Stimulated activated naive CD8-positive, alpha-beta T cell treated with anti-CD3 and anti-CD28 coated beads, Interleukin-15, amount 100 ng/mL, for 72 hours (primary cell): ENCODE measurements around the gene CD300H.

Experiments
- ATAC-seq: fragments of 150-1000 bp; cut with Tn5 transposase; 2 replicates; pipeline ENCODE4 v1.10.0; 2021; ENCODE audit warnings: mild to moderate bottlenecking, moderate library complexity
- DNase-seq, 2 donors: peaks; one replicate each; pipeline ENCODE4 v3.0.0; 2021 to 2022
- H3K27ac Mint-ChIP-seq, 2 donors: one replicate each; pipeline ENCODE4 v1.8.0; 2022; ENCODE audit warnings: mild to moderate bottlenecking in 2 of 2, mixed read lengths in 2 of 2, moderate library complexity in 2 of 2
- H3K27me3 Mint-ChIP-seq: one replicate; pipeline ENCODE4 v1.8.0; 2022; ENCODE audit warnings: mixed read lengths
- H3K4me1 Mint-ChIP-seq: one replicate; pipeline ENCODE4 v1.8.0; 2022; ENCODE audit warnings: mild to moderate bottlenecking, mixed read lengths
- H3K4me3 Mint-ChIP-seq, 2 donors: one replicate each; pipeline ENCODE4 v1.8.0; 2022; ENCODE audit warnings: mild to moderate bottlenecking in 2 of 2, mixed read lengths in 2 of 2, moderate library complexity in 1 of 2
- H3K9me3 Mint-ChIP-seq, 2 donors: one replicate each; pipeline ENCODE4 v1.8.0; 2022; ENCODE audit warnings: mixed read lengths in 2 of 2

The CD300H gene

DNA sequence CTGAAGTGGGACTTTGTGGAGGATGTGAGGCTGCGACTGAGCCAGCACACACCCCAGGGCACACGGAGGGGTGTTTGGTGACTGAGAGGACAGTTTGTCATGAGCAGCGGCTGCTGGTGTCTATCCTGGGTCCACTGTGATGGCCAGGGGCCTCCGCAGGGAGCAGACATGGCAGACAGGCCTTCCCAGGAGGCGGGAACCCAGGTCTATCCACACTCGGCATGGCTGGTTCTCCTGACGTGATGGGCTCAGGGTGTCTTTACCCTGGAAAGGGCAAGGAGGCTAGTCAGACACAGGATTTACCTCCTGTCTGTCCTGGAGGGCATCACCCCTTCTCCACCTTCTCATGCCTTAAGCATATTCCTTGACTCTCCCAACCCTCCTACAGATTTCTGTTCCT is 20.7 kb downstream of the CD300H start:
- no peak overlapping the region for H3K4me3 Mint-ChIP-seq
- H3K4me1 Mint-ChIP-seq, result peaks cover 11% of the 10 kb centered on the region
- H3K9me3 Mint-ChIP-seq, result no peaks in the 10 kb centered on the region
- ATAC-seq (no peak), DNase-seq (no peak)
- no peaks in the 10 kb centered on the region for H3K27me3 Mint-ChIP-seq
- H3K27ac Mint-ChIP-seq, result no peak overlapping the region

DNA sequence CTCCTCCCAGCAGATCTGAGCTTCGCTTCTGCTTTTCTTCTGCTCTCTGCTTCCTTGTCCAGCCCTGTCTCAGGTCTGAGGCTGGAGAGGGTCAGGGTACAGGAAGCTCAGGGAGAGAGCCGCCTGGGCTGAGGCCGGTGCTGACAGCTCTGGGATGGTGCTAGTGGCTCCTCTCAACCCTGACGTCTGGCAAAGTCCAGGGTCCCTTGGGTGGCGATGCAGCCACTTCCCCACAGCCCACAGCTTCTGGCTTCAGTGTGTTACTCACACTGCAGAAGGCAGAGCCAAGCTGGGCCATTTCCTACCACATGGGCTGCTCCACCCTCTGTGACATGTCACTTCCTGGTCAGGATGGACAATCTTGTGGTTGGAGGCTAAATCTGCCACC is 21.5 kb downstream of the CD300H start, which contains the start of gene CD300C:
Gene CD300C (minus strand): TSS at position 273 of the 388 bp plus-strand sequence. CDS start 333 bp downstream, outside the sequence.
- ATAC-seq (no peak), DNase-seq (no peak)
- Mint-ChIP-seq H3K27me3 (no peaks in the 10 kb centered on the region), H3K9me3 (no peaks in the 10 kb centered on the region), H3K4me1 (peaks cover 11% of the 10 kb centered on the region), H3K27ac (no peak within 1 kb of the TSS), H3K4me3 (no peak within 1 kb of the TSS)

DNA sequence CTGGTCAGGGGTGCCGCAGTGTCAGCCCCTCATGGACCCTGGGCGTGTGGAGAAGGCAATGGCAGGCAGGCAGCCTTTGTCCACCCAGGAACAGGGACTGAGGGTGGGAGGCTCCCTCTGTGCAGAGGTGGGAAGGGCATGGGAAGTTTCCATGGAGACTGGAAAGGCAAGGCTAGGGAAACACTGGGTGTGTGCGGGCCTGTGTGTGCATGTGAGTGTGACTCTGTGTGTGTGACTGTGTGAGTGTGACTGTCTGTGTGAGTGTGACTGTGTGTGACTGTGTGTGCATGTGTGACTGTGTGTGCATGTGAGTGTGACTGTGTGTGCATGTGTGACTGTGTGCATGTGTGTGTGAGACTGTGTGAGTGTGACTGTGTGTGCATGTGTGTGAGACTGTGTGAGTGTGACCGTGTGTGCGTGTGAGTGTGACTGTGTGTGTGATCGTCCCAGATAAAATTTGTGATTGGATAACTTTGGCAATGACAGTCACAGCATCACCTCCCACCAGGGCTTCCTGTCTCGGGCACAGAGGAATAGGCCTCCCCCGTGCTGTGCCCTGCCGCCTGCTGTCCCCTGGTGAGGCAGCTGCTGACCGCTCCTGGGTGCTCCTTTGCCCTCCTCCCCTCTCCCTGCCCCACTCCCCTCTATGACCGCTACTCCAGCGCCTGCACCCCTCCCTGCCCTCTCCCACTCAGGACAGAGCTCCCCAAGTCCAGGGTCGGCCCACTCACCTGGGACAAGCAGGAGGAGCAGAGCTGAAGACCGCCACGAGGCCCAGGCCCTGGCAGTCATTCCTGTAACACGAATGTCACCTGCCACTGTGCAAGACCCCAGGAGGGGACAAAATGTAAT is 22.1 kb downstream of the CD300H start:
- Mint-ChIP-seq H3K27ac (no peak overlapping the region), H3K4me1 (peaks cover 11% of the 10 kb centered on the region), H3K9me3 (no peaks in the 10 kb centered on the region), H3K4me3 (no peak overlapping the region), H3K27me3 (peaks cover 4% of the 10 kb centered on the region)
- DNase-seq (no peak), ATAC-seq (no peak)

DNA sequence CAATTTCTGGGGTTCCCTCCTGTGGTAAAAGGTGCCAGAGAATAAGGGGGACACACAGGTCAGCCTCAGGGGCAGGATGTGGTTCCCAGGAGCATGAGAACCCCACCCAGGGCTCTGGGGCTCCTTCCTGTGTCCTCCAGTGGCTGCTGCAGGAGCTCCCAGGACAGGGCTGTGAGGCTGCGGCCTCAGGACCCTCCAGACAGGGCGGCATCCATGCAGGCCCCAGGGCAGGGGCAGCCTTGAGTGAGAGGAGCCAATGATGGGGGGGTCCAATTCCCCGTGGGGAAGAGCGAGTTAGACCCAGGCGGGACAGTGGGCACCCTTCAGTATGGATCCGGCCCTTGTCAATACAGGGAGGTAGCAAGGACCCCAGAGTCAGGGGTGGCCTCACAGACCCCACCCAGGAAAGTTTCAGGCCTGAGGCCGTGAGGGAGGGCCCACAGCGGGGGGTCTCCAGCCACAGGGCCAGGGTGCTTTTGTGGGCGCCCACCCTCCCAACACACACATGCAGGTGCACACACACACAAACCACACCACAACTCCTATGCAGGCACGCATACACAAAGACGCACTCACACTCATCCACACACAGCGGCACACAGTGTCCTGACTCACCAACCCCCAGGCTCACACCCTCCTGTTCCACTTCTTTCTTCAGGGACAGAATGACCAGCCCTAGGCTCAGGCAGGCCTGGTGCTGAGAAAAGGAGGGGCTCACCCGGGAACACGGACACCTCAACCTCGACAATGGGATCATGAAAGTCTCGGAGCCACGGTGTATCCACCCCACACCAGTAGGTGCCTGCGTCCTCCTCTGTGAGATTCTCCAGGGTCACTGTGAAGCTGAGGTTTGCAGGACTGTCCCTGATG is 23.2 kb downstream of the CD300H start:
- Mint-ChIP-seq H3K4me3 (no peak overlapping the region), H3K4me1 (peaks cover 11% of the 10 kb centered on the region), H3K9me3 (no peaks in the 10 kb centered on the region), H3K27ac (no peak overlapping the region), H3K27me3 (peaks cover 14% of the 10 kb centered on the region)
- ATAC-seq (no peak), DNase-seq (no peak)

DNA sequence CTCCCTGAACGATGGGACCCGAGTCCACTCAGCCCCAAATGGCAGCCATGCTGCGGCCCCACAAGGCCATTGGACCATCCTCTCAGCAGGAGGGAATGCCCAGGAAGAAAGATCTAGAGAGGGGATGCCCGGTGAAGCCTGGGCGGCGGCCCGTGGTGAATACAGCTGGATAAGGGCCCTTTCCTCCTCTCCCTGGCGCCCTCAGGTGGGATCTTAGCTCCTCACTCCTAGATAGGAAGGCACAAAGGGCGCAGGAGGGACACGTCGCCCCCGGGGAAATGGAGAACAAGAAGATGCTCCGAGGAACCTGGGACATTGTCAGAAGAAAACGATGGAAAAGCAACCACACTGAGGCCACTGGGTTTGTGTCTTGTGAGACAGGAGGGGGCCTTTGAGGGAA is 23.9 kb downstream of the CD300H start:
- no peaks in the 10 kb centered on the region for H3K9me3 Mint-ChIP-seq
- H3K4me1 Mint-ChIP-seq, result peaks cover 11% of the 10 kb centered on the region
- peaks cover 20% of the 10 kb centered on the region for H3K27me3 Mint-ChIP-seq
- DNase-seq, result no peak
- no peak for ATAC-seq
- H3K27ac Mint-ChIP-seq, result no peak overlapping the region
- H3K4me3 Mint-ChIP-seq, result no peak overlapping the region

DNA sequence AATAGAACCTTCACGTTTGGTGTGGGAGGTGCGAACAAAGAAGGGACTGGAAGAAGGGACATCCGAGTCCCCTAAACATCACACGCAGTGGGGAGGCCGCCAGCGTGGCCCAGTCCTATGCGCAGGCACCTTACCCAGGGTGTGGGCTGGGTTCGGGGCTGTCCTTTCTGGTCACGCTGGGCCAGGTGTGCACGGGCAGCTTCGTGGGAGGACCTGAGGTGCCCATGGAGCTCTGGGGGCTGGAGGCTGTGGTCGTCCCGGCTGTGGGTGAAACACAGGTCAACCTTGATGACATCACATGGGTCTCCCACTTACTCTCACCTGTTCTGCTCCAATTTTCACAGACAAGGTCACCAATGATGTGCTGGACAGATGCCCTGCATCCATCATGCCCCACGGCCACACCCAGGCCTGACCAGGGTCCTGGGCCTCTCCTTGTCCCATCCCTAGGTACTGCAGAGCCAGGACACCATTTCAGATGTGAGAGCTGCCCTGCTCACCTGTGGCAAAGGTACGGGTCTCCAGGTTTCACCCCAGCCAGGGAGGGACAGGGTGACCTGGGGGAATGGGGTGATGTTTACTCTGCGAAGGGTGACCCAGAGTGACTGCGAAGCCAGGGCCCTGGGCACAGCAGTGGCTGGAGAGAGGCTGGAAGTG is 24.5 kb downstream of the CD300H start:
- H3K27ac Mint-ChIP-seq, result peak overlapping the region in 1 of 2 donors; percentile 80
- no peak for DNase-seq
- H3K27me3 Mint-ChIP-seq, result peaks cover 20% of the 10 kb centered on the region
- peaks cover 6% of the 10 kb centered on the region for H3K4me1 Mint-ChIP-seq
- H3K4me3 Mint-ChIP-seq, result no peak overlapping the region
- no peaks in the 10 kb centered on the region for H3K9me3 Mint-ChIP-seq
- ATAC-seq, result no peak

DNA sequence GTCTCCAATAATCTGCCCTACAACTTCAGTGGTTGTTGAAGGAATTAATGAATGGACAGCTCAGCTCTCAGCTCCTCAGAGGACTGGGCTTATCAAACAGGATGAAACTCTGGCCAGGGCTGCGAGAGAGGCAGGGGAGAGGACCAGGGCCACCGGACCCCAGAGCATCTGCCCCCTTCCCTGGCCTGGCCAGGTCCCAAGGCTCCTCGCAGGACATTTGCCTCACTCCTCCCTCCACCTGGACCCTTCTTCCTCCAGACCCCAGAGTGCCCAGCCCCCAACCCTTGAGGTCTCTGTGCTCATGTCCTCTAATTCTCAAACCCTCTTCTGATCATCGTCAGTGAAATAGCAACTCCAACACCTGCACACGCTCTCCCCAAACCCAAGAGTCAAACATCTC is 25.1 kb downstream of the CD300H start:
- Mint-ChIP-seq H3K9me3 (no peaks in the 10 kb centered on the region), H3K4me1 (no peaks in the 10 kb centered on the region), H3K4me3 (no peak overlapping the region), H3K27me3 (peaks cover 22% of the 10 kb centered on the region), H3K27ac (no peak overlapping the region)
- ATAC-seq, result no peak
- DNase-seq, result no peak

DNA sequence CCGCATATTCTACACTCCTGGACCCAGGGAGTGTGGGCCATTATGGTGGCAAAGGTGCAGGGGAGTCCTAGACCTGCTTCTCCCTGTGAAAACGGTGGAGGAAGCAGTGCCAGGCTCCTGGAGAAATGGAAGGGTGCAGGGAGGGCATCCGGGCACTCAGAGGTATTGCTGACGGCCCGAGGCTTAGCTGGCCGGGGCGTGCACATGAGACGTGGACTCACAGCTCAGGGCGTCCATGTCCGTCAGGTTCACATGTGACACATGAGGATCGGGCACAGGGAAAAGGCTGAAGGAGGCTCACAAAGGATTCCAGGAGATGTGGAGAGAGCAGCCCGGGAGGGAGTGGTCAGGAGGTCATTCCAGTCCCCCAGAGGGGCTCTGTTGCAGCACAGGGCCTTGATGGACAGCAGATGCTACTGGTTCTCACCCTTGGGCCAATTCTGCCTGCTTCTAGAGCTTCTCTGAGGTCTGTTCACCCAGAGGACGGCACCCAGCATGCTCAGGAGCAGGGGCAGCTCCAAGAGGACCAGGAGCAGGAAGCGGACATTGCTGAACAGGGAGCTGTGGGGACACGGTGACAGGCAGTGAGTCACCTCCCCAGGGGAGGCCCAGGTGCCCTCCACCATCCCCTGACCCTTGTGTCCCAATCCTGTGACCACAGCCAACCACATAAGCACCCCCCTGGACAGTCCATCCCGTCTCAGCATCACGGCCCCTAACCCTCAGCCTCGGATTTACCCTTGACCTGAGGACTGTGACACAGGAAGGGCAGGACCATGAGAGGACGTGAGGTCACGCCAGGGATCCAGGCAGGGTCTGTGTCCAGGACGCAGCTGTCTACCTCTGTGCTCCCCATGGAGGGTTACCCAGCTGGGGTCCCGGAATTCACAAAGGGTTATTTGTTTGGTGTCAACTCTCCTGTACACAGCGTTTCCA is 25.9 kb downstream of the CD300H start:
- DNase-seq, result no peak
- Mint-ChIP-seq H3K4me1 (no peaks in the 10 kb centered on the region), H3K4me3 (no peak overlapping the region), H3K27ac (no peak overlapping the region), H3K27me3 (peaks cover 29% of the 10 kb centered on the region), H3K9me3 (no peaks in the 10 kb centered on the region)
- no peak for ATAC-seq

DNA sequence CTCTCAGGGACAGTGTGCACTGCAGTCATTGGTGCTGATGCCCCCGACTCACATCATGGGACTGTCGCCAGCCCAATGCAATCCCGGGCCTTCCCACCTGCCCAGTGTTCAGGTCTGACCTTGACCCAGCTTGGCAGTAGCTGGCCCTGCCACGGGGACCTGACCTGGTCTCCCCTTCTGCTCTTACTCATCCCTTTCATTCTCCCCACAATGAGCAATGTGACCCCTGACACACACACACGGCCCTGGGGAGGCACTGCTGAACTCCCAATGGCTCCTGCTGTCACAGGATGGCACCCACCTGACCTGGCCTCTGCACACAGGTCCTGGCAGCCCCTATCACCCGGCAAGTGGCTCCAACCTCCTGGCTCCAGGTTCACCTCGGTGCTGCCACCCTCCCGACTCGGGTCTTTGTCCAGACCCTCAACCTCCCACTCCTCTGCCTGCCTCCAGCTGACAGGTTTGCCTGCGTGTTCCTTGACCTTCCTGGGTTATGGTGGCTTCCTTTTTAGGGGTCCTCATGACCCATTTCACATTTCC is 28.0 kb downstream of the CD300H start:
- H3K4me1 Mint-ChIP-seq, result no peaks in the 10 kb centered on the region
- peak overlapping the region in 1 of 2 donors; percentile 11 for H3K27ac Mint-ChIP-seq
- H3K4me3 Mint-ChIP-seq, result no peak overlapping the region
- ATAC-seq (no peak), DNase-seq (no peak)
- H3K27me3 Mint-ChIP-seq, result peaks cover 34% of the 10 kb centered on the region
- H3K9me3 Mint-ChIP-seq, result no peaks in the 10 kb centered on the region

DNA sequence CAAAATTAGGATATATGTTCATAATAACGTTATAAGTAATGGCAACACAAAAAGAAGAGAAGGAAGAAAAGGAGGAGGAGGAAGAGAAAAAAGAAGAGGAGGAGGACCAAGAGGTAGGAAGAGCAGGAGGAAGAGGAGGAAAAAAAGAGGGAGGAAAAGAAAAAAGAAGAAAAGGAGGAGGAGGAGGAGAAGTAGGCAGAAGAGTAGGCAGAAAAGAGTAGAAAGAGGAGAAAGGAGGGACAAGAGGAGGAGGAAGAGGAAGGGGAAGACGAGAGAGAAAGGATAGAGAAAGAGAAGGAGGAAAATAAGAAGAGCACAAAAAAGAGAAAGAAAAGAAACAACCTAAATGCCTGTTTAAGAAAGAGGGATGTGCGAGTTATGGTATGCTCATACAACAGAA is 30.4 kb downstream of the CD300H start:
- no peak overlapping the region for H3K27ac Mint-ChIP-seq
- no peaks in the 10 kb centered on the region for H3K9me3 Mint-ChIP-seq
- ATAC-seq, result no peak
- H3K4me1 Mint-ChIP-seq, result peaks cover 13% of the 10 kb centered on the region
- no peak for DNase-seq
- H3K27me3 Mint-ChIP-seq, result peaks cover 50% of the 10 kb centered on the region
- no peak overlapping the region for H3K4me3 Mint-ChIP-seq

DNA sequence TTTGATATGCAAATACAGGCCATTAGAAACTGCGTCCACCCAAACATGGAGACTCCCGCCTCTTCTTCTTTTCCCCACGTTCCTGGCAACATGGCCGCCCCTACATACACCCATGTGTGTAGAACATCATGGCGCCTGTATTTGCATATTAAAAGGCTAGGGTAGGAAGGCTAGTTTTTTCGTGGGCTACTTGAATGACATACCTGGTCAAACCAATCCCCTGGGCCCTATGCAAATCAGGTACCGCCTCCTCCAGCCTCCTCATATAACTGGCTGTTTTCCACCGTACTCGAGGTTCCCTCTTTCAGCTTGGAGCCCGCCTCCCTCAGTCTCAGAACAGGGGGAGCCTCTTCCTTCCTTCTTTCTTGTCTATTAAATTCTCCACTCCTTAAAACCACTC is 35.2 kb downstream of the CD300H start:
- peaks cover 38% of the 10 kb centered on the region for H3K27me3 Mint-ChIP-seq
- H3K4me1 Mint-ChIP-seq, result peaks cover 13% of the 10 kb centered on the region
- H3K4me3 Mint-ChIP-seq, result peak overlapping the region in 1 of 2 donors; percentile 1
- no peaks in the 10 kb centered on the region for H3K9me3 Mint-ChIP-seq
- peak; percentile 35 for ATAC-seq
- peak in 1 of 2 donors; percentile 9 for DNase-seq
- no peak overlapping the region for H3K27ac Mint-ChIP-seq

DNA sequence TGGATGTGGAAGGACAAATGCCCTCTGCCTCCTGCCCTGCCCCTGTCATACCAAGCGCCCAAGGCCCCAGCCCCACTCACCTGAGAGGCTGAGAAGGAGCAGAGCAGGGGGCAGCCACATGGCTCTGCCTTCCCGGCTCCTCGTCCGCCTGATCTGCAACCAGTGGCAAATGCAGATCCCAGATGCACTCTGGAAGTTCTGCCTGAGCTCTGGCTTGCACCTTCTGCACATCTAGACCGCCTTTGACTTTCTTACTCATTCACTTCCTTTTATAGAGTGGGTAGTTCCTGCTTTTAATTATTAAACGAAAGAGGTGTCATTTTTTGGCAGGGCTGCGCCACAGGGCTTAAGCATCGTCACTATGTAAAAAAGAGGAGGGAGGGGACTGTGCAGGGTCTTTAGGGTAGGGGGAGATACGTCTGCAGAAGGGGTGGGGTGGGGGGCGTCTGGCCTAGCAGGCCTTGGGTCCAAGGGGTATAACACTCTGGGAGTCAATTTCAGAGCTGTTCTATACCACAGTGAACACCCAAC is 36.0 kb downstream of the CD300H start, which contains the start of gene CD300LB:
Gene CD300LB (minus strand): TSS at position 245 of the 531 bp plus-strand sequence. CDS start 125 bp downstream, at position 120.
- no peaks in the 10 kb centered on the region for H3K9me3 Mint-ChIP-seq
- H3K27me3 Mint-ChIP-seq, result peaks cover 35% of the 10 kb centered on the region
- H3K27ac Mint-ChIP-seq, result no peak within 1 kb of the TSS
- H3K4me3 Mint-ChIP-seq, result peak within 1 kb of the TSS in 1 of 2 donors; percentile 1
- peaks cover 13% of the 10 kb centered on the region for H3K4me1 Mint-ChIP-seq
- DNase-seq, result peak in 1 of 2 donors; percentile 5
- ATAC-seq, result no peak

DNA sequence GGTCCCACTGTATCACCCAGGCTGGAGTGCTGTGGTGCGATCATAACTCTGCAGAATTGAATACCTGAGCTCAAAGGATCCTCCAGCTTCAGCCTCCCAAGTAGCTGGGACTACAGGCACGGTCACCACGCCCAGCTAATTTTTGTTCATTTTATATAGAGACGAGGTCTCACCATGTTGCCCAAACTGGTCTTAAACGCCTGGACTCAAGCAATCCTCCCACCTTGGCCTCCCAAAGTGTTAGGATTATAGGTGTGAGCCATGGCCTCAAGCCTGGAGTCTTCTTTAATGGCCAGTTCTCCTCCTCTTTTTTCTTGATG is 36.5 kb downstream of the CD300H start:
- Mint-ChIP-seq H3K9me3 (no peaks in the 10 kb centered on the region), H3K27me3 (peaks cover 36% of the 10 kb centered on the region), H3K4me3 (no peak overlapping the region), H3K4me1 (peaks cover 13% of the 10 kb centered on the region), H3K27ac (no peak overlapping the region)
- ATAC-seq (no peak), DNase-seq (peak in 1 of 2 donors; percentile 4)

DNA sequence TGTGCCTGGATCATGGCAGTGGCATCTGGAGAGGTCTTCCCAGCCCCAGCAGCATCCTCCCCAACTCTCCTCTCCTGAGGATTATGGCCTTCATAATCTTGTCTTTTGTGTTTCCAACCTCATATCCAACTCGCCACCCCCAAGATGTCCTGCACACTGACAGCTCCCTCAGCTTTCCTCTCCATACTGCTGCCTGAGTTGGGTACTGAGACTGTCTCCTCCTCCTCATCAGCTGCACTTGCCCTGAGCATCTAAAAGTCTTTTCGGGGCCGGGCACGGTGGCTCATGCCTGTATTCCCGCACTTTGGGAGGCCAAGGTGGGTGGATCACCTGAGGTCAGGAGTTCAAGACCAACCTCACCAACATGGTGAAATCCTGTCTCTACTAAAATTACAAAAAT is 38.1 kb downstream of the CD300H start:
- ATAC-seq (no peak), DNase-seq (no peak)
- H3K9me3 Mint-ChIP-seq, result no peaks in the 10 kb centered on the region
- peaks cover 13% of the 10 kb centered on the region for H3K4me1 Mint-ChIP-seq
- H3K4me3 Mint-ChIP-seq, result no peak overlapping the region
- H3K27me3 Mint-ChIP-seq, result peaks cover 51% of the 10 kb centered on the region
- no peak overlapping the region for H3K27ac Mint-ChIP-seq
